Measurements from ENCODE around the gene ARVCF. TPM values are rescaled to one million over a fixed set of nuclear protein-coding genes. Genes with fewer than 3 reads are reported as not detected.

ARVCF gene
- total and polyA plus RNA-seq, 9 of the 15 experiments (the other 6 are each of a cell fraction or from before 2014, with no cell fraction given), result 0.03 to 97.4 (median 15.6) TPM

- TF ChIP-seq RNF219 (CRISPR knock-in tag; IDR thresholded peaks at IDR 0.05), result no peak
- no peak for TF ChIP-seq VEZF1 (CRISPR knock-in tag; IDR thresholded peaks at IDR 0.05)
- TF ChIP-seq PHF8 (IDR thresholded peaks at IDR 0.05; ENCODE audit: borderline replicate concordance, low read length), result 0 out of 2 replicates have a peak, but pooled peaks have one; percentile 18
- no peak for TF ChIP-seq NCOA4 (IDR thresholded peaks at IDR 0.05; ENCODE audit: partially characterized antibody)
- TF ChIP-seq RBM25 (IDR thresholded peaks at IDR 0.05; ENCODE audit: low read depth, low read length, severe bottlenecking), result no peak
- no peak for TF ChIP-seq SP1 (CRISPR knock-in tag; IDR thresholded peaks at IDR 0.05)
- TF ChIP-seq SMAD1 (IDR thresholded peaks at IDR 0.05; ENCODE audit: low read depth, low read length, partially characterized antibody), result no peak
- no peak for TF ChIP-seq ZNF395 (CRISPR knock-in tag; IDR thresholded peaks at IDR 0.05)
- no peak for TF ChIP-seq IFI16 (CRISPR knock-in tag; IDR thresholded peaks at IDR 0.05)
- TF ChIP-seq ARNT (IDR thresholded peaks at IDR 0.05), result no peak
- TF ChIP-seq HCFC1 (IDR thresholded peaks at IDR 0.05; ENCODE audit: low read depth, low read length), result no peak
- peak in 1 of 2 experiments; percentile 15; a peak in 1 of 4 replicates for TF ChIP-seq RAD21 (CRISPR knock-in tag; conservative IDR thresholded peaks at IDR 0.05 in 1 of 2, IDR thresholded peaks at IDR 0.05 in 1 of 2)
- no peak for TF ChIP-seq POU5F1 (IDR thresholded peaks at IDR 0.05; ENCODE audit: borderline replicate concordance, low read depth, low read length, partially characterized antibody)
- peak; percentile 4; the same call in 1 of the 2 replicates for TF ChIP-seq ZNF184 (CRISPR knock-in tag; IDR thresholded peaks at IDR 0.05)
- TF ChIP-seq, protein P1, sequence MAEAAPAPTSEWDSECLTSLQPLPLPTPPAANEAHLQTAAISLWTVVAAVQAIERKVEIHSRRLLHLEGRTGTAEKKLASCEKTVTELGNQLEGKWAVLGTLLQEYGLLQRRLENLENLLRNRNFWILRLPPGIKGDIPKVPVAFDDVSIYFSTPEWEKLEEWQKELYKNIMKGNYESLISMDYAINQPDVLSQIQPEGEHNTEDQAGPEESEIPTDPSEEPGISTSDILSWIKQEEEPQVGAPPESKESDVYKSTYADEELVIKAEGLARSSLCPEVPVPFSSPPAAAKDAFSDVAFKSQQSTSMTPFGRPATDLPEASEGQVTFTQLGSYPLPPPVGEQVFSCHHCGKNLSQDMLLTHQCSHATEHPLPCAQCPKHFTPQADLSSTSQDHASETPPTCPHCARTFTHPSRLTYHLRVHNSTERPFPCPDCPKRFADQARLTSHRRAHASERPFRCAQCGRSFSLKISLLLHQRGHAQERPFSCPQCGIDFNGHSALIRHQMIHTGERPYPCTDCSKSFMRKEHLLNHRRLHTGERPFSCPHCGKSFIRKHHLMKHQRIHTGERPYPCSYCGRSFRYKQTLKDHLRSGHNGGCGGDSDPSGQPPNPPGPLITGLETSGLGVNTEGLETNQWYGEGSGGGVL (CRISPR knock-in tag; IDR thresholded peaks at IDR 0.05), result 0 out of 2 replicates have a peak, but pooled peaks have one; percentile 44
- peak; percentile 29 for TF ChIP-seq CHD1 (IDR thresholded peaks at IDR 0.05; ENCODE audit: low read length)
- 0 out of 2 replicates have a peak, but pooled peaks have one; percentile 6 for TF ChIP-seq NR2F6 (CRISPR knock-in tag; IDR thresholded peaks at IDR 0.05)
- no peak for TF ChIP-seq ELF2 (CRISPR knock-in tag; IDR thresholded peaks at IDR 0.05)
Observed at GRCh38 chr22:20000246-20001081, 16.2 kb downstream of the ARVCF start (continued).

Measured in K562 (cell line).